HL-60 (cell line): ENCODE measurements around the gene RFX8.

Experiments used
- DNase-seq, 2 experiments: peaks; one replicate each; pipeline ENCODE4 v3.0.0-alpha.2; 2010 to 2020; ENCODE audit warnings: low read depth in 1 of 2, low spot score in 1 of 2
- H3K27ac ChIP-seq: fragments of 250-450 bp; sonication (Bioruptor Pico); replicated peaks from 2 replicates; pipeline ENCODE4 v1.5.1; 2020; ENCODE audit warnings: mild to moderate bottlenecking, moderate library complexity
- H3K27me3 ChIP-seq: fragments of 250-450 bp; sonication (Bioruptor Pico); 2 replicates; pipeline ENCODE4 v1.5.1; 2021; ENCODE audit warnings: mild to moderate bottlenecking, moderate library complexity; ENCODE audit not compliant: insufficient read depth, poor library complexity, severe bottlenecking
- H3K4me3 ChIP-seq: replicated peaks from 2 replicates; pipeline ENCODE4 v1.5.1; 2011; ENCODE audit warnings: mild to moderate bottlenecking, control low read depth, low read length; ENCODE audit not compliant: insufficient read depth
- GABPA ChIP-seq: IDR thresholded peaks from 2 replicates; pipeline ENCODE4 v1.6.1; 2012; ENCODE audit warnings: low read depth
- POLR2AphosphoS5 ChIP-seq: IDR thresholded peaks from 2 replicates; pipeline ENCODE4 v1.6.1; 2012; ENCODE audit warnings: low read depth
- SPI1 ChIP-seq: IDR thresholded peaks from 2 replicates; pipeline ENCODE4 v1.6.1; 2012; ENCODE audit warnings: low read depth, mild to moderate bottlenecking, borderline replicate concordance
- TF ChIP-seq, protein P1 (sequence below): IDR thresholded peaks from one replicate; pipeline ENCODE4 v1.5.1; 2011; ENCODE audit warnings: low read length, control low read depth, inconsistent platforms; ENCODE audit not compliant: insufficient read depth
- TF ChIP-seq, protein P2 (sequence below): IDR thresholded peaks from 2 replicates; pipeline ENCODE4 v1.6.1; 2012; ENCODE audit warnings: low read depth; ENCODE audit not compliant: insufficient replicate concordance

The RFX8 gene

DNA sequence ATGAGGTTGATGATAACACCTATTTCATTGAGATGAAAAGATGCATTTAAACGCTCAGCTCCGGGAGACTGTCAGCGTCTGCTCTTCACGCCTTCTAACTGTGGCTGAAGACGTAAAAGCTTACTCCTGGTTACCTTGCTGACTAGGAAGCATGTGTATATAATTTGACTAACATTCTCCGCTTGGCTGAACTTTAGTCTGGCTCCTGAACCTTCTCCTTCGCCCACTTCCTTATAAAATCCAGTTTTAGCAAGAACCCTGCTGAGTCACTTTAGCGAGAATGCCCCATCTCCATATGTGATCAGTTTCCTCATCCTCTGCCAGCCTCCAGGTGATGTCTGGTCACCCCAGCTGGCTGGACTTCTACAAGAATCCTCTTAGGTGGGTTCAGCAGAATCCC, 74.9 kb downstream of the RFX8 start:
- TF ChIP-seq SPI1 (peak; percentile 58; the same call in 1 of the 2 replicates), POLR2AphosphoS5 (no peak)
- peak in 1 of 2 experiments; percentile 42 for DNase-seq
- no peak overlapping the region for H3K27ac ChIP-seq
- no peaks in the 10 kb centered on the region for H3K27me3 ChIP-seq
- no peak overlapping the region for H3K4me3 ChIP-seq

DNA sequence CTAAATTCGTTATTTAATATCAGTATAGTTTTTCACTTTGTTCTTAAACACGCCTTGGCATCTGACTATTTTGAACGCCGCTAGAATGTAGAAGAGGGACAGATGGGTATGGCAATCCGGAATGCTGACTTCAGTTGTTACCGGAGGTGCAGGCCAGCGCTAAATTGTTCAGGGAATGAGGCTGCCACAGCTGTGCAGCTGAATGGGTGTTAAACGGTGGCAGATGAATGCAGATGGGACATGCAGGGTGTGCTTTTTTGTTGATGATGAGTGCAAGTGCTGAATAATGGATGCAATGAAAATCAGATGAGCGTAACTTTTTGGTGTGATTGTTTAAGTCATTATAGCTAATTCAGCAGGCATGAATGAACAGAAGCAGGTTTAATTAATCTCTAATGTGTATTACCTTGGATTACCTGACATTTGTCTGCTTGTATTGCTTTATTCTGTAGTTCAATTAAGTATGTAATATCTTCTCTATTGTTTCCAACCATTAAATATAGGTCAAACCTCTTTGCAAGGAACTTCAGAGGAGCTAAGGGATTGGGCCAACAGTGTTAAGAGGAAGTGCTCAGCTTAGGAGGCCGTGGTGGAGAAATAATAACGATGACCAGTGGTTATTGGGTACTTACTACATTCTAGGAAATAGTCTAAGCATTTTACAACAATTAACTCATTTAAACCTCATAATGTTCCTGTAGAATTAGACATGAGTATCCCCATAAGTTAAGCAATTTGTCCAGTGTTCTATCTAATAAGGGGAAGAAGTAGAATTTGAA, 75.7 kb downstream of the RFX8 start:
- TF ChIP-seq GABPA (no peak), POLR2AphosphoS5 (no peak), SPI1 (peak; percentile 59; the same call in 1 of the 2 replicates)
- TF ChIP-seq, protein P1, sequence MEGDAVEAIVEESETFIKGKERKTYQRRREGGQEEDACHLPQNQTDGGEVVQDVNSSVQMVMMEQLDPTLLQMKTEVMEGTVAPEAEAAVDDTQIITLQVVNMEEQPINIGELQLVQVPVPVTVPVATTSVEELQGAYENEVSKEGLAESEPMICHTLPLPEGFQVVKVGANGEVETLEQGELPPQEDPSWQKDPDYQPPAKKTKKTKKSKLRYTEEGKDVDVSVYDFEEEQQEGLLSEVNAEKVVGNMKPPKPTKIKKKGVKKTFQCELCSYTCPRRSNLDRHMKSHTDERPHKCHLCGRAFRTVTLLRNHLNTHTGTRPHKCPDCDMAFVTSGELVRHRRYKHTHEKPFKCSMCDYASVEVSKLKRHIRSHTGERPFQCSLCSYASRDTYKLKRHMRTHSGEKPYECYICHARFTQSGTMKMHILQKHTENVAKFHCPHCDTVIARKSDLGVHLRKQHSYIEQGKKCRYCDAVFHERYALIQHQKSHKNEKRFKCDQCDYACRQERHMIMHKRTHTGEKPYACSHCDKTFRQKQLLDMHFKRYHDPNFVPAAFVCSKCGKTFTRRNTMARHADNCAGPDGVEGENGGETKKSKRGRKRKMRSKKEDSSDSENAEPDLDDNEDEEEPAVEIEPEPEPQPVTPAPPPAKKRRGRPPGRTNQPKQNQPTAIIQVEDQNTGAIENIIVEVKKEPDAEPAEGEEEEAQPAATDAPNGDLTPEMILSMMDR = no peak
- Histone ChIP-seq H3K27me3 (no peaks in the 10 kb centered on the region), H3K27ac (no peak overlapping the region), H3K4me3 (no peak overlapping the region)
- peak in 1 of 2 experiments; percentile 15 for DNase-seq

DNA sequence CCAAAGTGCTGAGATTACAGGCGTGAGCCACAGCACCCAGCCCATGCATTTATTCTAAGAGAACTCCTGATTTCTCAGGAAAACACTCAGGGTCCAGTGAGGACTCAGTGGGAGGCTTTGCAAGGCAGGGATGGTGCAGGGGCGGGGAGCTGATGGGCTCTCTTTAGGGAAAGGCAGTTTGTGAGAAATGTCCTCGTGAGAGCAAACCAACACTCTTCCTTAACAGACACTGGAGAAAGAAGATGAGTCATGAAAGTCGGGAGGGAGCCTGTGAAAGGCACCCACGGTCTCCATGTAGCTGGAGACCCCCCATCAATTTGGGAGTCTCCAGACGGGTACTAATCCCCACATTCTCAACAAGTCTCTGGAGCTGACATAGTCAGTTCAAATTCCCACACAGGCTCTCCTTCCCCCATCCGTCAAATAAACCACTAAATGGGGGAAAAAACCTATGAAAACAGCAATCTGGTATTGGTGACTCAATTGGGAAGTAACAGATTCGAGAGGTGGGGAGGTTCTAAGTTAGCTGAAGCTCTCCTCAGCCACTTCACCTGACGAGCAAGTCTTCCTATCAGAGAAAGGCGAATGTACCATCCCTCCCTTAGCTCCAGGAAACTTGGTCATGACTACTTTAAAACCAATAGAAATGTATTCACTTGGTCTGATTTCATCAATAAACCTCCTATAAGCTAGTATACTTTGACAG, 76.6 kb downstream of the RFX8 start:
- no peak for DNase-seq
- Histone ChIP-seq H3K27me3 (no peaks in the 10 kb centered on the region), H3K4me3 (no peak overlapping the region), H3K27ac (no peak overlapping the region)
- no peak for TF ChIP-seq GABPA
- TF ChIP-seq, protein P2, sequence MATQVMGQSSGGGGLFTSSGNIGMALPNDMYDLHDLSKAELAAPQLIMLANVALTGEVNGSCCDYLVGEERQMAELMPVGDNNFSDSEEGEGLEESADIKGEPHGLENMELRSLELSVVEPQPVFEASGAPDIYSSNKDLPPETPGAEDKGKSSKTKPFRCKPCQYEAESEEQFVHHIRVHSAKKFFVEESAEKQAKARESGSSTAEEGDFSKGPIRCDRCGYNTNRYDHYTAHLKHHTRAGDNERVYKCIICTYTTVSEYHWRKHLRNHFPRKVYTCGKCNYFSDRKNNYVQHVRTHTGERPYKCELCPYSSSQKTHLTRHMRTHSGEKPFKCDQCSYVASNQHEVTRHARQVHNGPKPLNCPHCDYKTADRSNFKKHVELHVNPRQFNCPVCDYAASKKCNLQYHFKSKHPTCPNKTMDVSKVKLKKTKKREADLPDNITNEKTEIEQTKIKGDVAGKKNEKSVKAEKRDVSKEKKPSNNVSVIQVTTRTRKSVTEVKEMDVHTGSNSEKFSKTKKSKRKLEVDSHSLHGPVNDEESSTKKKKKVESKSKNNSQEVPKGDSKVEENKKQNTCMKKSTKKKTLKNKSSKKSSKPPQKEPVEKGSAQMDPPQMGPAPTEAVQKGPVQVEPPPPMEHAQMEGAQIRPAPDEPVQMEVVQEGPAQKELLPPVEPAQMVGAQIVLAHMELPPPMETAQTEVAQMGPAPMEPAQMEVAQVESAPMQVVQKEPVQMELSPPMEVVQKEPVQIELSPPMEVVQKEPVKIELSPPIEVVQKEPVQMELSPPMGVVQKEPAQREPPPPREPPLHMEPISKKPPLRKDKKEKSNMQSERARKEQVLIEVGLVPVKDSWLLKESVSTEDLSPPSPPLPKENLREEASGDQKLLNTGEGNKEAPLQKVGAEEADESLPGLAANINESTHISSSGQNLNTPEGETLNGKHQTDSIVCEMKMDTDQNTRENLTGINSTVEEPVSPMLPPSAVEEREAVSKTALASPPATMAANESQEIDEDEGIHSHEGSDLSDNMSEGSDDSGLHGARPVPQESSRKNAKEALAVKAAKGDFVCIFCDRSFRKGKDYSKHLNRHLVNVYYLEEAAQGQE = no peak
- no peak for TF ChIP-seq POLR2AphosphoS5
- no peak for TF ChIP-seq SPI1
- TF ChIP-seq, protein P1 = no peak

DNA sequence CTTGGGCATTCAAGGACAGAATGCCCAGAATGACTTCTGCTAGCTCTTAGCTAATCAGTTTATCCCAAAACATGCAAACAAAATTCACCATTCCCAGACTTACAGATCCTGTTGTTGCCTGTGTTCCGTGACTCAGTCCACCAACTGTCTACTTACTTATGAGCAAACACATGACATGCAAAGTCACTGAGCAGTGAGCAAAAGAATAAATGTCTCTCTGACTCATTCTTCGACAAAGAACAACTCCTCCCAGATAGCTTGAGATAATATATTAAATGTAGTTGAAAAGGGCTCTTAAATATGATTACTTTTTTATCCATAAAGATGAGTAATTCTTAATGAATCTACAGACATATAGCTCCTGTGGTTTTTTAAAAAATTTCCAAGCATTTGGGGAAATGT, 78.6 kb downstream of the RFX8 start:
- Histone ChIP-seq H3K4me3 (no peak overlapping the region), H3K27ac (no peak overlapping the region)
- no peak for DNase-seq

More for the DNA sequence above, 78.6 kb downstream of the RFX8 start:
- H3K27me3 ChIP-seq = no peaks in the 10 kb centered on the region
- no peak for TF ChIP-seq SPI1
- TF ChIP-seq, protein P2 = no peak
- TF ChIP-seq, protein P1 = no peak
- TF ChIP-seq POLR2AphosphoS5 = no peak
- no peak for TF ChIP-seq GABPA
